ENCODE measurements around the gene SKAP1.

The SKAP1 gene

DNA sequence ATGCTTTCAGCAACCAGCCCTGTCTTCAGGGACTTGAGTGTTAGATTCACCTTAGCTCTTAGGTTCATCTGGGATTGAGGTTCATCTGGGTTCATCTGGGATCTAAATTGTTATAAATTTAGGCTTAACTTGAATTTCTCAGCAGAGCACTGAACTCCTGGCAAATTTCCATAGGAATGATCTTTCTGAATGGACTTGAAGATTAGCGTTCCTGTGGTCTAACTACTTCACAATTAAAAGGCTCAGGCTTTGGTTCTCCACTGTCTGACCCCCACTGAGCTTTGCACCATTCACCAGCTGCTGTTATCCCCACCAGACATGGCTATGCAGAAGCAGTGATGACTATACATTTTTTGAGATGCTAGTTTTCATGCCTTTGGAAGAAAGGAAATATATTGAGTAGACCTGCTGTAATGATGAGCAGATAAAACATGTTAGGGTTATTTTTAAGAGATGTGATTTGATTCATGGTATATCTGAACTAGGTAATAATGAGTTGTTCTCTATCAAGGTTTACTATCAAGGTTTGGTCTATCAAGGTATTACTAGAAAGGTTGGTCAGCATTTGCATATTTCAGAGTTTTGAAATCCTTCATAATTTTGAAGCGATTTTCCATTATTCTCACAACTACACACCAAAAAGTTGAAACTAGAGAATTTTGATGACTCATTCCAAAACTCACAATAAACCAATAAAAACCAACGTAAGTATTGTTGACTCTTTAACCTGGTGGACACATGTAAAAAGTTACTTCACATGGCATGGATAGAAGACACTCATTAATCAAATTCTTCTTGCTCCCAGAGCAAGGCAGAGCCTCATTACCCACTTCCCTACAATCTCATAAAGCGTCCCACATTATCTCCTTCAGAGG, 250.7 kb downstream of the SKAP1 start:
- no peak overlapping the region for H3K27ac ChIP-seq
- TF ChIP-seq, protein P1, sequence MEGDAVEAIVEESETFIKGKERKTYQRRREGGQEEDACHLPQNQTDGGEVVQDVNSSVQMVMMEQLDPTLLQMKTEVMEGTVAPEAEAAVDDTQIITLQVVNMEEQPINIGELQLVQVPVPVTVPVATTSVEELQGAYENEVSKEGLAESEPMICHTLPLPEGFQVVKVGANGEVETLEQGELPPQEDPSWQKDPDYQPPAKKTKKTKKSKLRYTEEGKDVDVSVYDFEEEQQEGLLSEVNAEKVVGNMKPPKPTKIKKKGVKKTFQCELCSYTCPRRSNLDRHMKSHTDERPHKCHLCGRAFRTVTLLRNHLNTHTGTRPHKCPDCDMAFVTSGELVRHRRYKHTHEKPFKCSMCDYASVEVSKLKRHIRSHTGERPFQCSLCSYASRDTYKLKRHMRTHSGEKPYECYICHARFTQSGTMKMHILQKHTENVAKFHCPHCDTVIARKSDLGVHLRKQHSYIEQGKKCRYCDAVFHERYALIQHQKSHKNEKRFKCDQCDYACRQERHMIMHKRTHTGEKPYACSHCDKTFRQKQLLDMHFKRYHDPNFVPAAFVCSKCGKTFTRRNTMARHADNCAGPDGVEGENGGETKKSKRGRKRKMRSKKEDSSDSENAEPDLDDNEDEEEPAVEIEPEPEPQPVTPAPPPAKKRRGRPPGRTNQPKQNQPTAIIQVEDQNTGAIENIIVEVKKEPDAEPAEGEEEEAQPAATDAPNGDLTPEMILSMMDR (conservative IDR thresholded peaks at IDR 0.05) = no peak
- no peak for TF ChIP-seq ZFX (IDR thresholded peaks at IDR 0.05)

DNA sequence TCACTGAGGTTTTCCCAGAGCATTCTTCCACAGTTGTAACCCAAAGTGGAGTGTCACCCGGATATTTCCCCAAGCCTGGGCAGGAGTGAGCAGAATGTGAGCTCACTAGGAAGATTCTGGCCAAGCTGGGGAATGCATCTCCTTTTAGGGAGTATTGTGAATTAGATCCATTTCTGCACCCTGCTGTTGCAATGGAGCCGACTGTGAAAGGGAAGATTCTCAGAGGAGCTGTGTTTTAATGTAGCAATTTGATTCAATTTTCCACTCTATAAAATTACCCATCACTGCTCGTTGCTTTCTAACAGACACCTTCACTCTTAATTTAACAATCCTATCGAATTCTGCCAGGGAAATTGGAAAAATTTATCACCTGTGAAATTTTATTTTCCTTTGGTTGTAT, 251.7 kb downstream of the SKAP1 start:
- no peak for TF ChIP-seq ZFX (IDR thresholded peaks at IDR 0.05)
- TF ChIP-seq, protein P1 (conservative IDR thresholded peaks at IDR 0.05) = no peak
- H3K27ac ChIP-seq = no peak overlapping the region

DNA sequence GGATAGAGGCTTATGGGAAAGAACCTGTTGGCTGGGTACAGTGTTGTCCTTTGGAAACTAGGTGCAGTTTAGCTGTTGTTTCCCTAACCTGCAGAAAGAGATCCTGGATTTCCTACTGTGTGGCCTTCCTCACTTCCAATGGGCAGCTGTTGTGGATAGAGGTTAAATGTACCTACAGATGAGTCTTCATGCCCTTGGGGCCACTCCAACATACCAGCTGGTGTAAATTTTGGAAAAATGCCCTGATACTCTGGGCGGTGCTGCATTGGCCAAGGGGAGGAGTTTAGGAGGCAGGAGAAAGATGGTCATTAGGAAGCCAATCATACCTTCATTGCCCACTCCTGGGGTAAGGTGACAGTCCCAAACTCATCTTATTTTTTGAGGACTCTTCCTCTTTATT, 252.2 kb downstream of the SKAP1 start:
- no peak overlapping the region for H3K27ac ChIP-seq
- TF ChIP-seq ZFX (IDR thresholded peaks at IDR 0.05) = no peak
- TF ChIP-seq, protein P1 (conservative IDR thresholded peaks at IDR 0.05) = no peak

DNA sequence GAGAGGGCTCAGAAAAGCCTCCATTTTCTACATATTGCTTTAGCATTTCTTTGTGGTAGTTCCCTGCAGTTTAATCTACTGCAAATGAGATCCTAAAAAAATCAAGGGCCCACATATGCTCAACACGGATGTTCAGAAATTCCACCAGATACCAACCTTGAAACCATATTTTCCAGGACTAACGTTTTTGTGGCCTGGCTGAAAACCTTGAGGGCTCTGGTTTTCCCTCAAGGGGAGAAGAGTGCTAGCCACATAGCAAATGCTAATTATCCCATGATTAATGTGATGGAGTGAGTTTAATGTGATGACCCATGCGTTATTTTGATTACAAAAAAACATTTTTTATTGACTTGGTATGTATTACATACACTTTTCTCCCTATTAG, 253.6 kb downstream of the SKAP1 start:
- no peak overlapping the region for H3K27ac ChIP-seq
- TF ChIP-seq ZFX (IDR thresholded peaks at IDR 0.05) = no peak
- TF ChIP-seq, protein P1 (conservative IDR thresholded peaks at IDR 0.05) = no peak

DNA sequence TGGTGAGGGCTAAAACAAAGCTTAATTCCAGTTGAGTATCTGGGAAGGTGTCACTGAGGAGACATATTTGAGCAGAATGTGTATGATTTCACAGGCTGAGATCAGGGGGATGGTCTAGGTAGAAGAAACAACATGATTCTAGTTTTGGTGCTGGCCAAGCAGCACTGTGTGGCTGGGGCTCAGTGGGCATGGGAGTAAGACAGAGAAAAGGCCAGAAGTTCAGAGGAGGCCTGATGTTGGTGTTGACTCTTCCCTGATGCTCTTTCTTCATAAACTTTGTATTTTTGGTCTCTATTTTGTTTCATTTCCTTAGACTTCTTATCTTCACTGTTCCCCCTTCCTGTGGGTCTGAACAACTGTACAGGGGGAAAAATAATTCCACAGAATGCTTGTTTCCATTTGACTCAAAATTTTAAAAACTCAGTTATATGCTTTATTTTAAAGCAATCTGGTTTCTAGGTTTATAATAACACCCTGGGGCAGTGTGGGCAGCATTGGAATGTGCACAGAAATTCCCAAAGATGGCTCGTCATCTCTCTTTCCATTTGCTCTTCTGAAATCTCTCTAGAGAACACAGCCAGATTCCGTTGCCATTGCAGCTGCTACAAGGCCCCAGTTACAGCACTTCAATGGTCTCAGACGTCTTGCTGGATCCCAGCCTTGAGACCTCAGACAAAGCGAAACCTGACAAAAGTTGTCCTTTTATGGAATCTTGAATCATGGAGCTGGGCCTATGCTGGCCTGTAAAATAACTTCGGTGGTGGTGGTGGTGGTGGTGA, 254.1 kb downstream of the SKAP1 start:
- H3K27ac ChIP-seq = no peak overlapping the region
- TF ChIP-seq, protein P1 (conservative IDR thresholded peaks at IDR 0.05) = no peak
- no peak for TF ChIP-seq ZFX (IDR thresholded peaks at IDR 0.05)

DNA sequence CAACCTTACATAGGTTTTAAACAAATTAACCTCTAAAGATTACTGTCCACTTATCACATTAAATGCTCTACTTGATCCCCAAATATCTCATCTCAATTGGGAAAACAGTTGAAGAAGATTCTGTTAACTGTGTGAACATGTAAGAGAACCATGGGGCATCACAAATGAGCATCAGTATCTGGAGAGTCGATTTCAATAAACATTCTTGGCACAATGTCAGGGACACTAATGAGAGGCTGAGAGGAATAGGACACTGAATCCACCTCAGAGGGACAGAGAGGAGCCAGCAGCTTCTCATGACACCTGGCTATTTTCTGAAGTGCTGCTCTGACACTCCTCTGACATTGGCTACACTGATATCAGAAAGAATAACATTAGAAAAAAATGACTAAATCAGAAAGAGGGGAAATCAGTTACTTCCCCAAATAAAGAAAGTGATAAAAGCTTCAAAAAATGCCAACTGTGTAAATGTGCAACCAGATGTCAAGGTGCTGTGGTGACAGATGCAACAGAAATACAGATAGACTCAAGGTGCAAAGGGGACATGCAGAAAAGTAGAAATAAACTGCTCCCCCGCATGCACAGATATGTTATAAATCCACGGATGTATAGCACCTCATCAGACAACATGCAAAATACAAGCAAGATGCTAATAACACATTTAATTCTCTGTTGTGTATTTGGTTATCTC, 255.0 kb downstream of the SKAP1 start:
- H3K27ac ChIP-seq = no peak overlapping the region
- no peak for TF ChIP-seq ZFX (IDR thresholded peaks at IDR 0.05)
- TF ChIP-seq, protein P1 (conservative IDR thresholded peaks at IDR 0.05) = no peak

Measured in C4-2B (cell line).